ENCODE data around the gene ONECUT3. TPM values are rescaled to one million over a fixed set of nuclear protein-coding genes. Genes with fewer than 3 reads are reported as not detected.
"Not testable (repeated sequence)": the region's sequence is repeated elsewhere in the genome, so short reads cannot be mapped to it uniquely, and the experiment has no call there.

ONECUT3 gene
- not detected for total RNA-seq

DNA sequence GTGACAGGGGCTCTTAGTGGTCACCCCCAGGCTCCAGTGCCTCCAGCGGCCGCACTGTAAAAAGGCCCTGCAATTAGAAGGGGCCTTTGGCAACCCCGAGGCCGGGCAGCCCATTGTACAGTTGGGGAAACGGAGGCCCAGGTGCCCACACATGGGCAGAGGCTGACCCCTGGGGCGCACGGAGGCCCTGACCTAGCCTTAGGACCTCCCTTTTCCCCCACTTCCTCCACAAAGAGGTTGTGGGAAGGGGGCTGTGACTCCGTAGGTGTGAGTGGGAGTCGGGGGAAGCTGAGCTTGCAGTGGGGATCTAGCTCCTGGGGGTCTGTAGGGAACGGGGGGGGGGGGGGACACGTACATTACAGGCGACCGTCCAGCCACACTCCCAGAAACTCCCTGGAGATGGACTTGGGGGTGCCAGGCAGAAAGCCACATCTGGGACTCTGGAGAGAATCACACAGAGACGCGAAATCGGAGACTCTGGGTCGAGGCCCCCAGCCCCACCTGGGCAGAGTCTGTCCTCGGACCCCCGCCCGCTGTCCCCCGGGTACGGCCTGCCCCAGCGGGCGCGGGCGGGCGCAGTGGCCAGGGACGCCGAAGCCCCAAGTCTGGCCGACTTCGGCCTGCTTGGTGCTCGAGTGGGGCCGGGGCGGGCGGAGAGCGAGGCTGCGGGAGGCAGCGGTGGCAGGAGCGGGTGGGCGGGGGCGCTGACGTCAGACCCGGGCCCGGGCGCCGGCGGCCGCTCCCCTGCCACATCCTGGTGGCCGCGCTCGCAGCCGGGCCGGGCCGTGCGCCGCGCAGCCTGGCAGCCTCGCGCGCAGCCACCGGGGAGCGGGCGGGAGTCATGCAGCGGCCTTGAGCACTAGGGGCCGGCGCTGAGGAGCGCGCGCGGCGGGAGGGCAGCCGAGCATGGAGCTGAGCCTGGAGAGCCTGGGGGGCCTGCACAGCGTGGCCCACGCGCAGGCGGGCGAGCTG lies at the start of gene ONECUT3:
Gene ONECUT3 (plus strand): TSS at position 750 of the 972 bp plus-strand sequence. CDS start 157 bp downstream, at position 907.
- Mint-ChIP-seq H3K27ac (no peak within 1 kb of the TSS), H3K36me3 (ENCODE audit: low read depth) (peaks cover 2% of the 10 kb centered on the region), H3K27me3 (ENCODE audit: low read depth) (peaks cover 52% of the 10 kb centered on the region), H3K9me3 (ENCODE audit: insufficient read depth) (no peaks in the 10 kb centered on the region), H3K4me1 (ENCODE audit: low read depth) (peaks cover 12% of the 10 kb centered on the region), H3K4me3 (no peak within 1 kb of the TSS)
- POLR2A ChIA-PET, result interaction anchor here (0.5 to 0.6 kb wide), 2 partner anchors 12 to 230 kb away, joined by 3 read pairs; no protein-coding TSS in a partner anchor
- ATAC-seq (no peak), DNase-seq (no peak)
- CTCF ChIA-PET, result no interaction called here

DNA sequence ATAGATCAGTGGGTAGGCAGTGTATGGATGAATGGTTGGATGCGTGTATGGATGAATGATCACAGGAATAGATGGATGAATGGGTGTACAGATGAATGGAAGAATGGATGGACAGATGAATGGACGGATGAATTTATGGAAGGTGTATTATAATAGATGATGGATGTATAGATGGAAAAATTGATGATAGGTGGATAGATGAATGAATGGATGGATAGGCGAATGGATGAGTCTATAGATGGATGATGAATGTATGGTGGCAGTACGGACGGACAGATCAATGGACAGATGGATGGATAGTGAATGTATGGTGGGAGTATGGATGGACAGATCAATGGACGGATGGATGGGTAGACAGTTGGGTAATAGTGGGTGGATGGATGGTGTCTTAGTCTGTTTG lies 49.0 kb upstream of the ONECUT3 start:
- H3K4me3 Mint-ChIP-seq, result no peak overlapping the region
- H3K9me3 Mint-ChIP-seq (ENCODE audit: insufficient read depth), result no peaks in the 10 kb centered on the region
- DNase-seq (no peak), ATAC-seq (no peak)
- peaks cover 12% of the 10 kb centered on the region for H3K4me1 Mint-ChIP-seq (ENCODE audit: low read depth)
- peaks cover 22% of the 10 kb centered on the region for H3K27me3 Mint-ChIP-seq (ENCODE audit: low read depth)
- no peak overlapping the region for H3K27ac Mint-ChIP-seq
- H3K36me3 Mint-ChIP-seq (ENCODE audit: low read depth), result no peaks in the 10 kb centered on the region
- ChIA-PET POLR2A (no interaction called here), CTCF (no interaction called here)

DNA sequence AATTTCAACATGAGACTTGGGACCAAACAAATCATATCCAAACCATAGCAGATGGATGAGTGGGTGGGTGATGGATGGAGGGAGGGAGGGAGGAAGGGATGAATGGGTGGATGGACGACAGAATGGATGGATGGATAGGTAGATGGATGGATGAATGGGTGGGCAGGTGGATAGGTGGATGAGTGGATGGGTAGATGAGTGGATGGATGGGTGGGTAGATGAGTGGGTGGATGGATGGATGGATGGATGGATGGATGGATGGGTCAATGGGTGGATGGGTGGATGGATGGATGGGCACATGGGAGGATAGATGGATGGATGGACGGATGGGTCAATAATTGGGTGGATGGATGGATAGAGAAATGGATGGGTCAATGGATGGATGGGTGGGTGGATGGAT lies 47.9 kb upstream of the ONECUT3 start:
- no peak for ATAC-seq
- Mint-ChIP-seq H3K9me3 (ENCODE audit: insufficient read depth) (no peaks in the 10 kb centered on the region), H3K27ac (no peak overlapping the region), H3K4me3 (no peak overlapping the region), H3K27me3 (ENCODE audit: low read depth) (peaks cover 20% of the 10 kb centered on the region), H3K36me3 (ENCODE audit: low read depth) (no peaks in the 10 kb centered on the region), H3K4me1 (ENCODE audit: low read depth) (peaks cover 12% of the 10 kb centered on the region)
- ChIA-PET POLR2A (no interaction called here), CTCF (no interaction called here)
- no peak for DNase-seq

DNA sequence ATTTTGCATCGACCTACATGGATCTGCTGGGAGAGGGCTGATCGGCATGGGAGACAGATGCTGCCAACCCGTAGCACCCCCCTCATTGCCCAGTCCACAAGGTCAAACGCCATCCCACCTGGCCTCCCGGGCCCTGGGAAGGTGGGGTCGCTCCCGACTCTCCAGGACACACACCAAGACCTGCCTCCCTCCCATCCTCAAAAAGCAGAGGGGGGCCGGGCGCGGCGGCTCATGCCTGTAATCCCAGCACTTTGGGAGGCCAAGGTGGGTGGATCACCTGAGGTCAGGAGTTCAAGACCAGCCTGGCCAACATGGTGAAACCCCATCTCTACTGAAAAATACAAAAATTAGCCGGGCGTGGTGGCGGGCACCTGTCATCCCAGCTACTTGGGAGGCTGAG lies 46.7 kb upstream of the ONECUT3 start:
- H3K27ac Mint-ChIP-seq; CTCF ChIA-PET; H3K4me1 Mint-ChIP-seq (ENCODE audit: low read depth); H3K4me3 Mint-ChIP-seq; POLR2A ChIA-PET; DNase-seq; H3K9me3 Mint-ChIP-seq (ENCODE audit: insufficient read depth); ATAC-seq; H3K36me3 Mint-ChIP-seq (ENCODE audit: low read depth); H3K27me3 Mint-ChIP-seq (ENCODE audit: low read depth): not testable (repeated sequence)

DNA sequence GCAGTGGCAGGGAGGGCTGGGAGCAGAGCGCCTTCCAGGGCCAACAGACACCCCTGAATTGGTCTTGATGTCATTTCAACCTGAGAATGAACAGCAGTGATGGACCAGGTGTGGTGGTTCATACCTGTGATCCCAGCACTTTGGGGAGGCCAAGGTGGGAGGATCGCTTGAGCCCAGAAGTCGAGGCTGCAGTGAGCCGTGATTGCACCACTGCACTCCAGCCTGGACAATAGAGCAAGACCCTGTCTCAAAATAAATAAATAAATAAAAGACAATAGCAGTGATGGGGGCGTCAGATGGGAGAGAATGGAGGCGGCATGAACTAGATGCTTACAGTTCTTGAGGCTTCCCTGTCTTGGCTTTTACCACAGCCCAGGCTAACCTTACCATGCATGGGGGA lies 46.1 kb upstream of the ONECUT3 start:
- DNase-seq, result no peak
- ATAC-seq, result no peak
- POLR2A ChIA-PET, result no interaction called here
- Mint-ChIP-seq H3K9me3 (ENCODE audit: insufficient read depth) (no peaks in the 10 kb centered on the region), H3K27me3 (ENCODE audit: low read depth) (peaks cover 8% of the 10 kb centered on the region), H3K27ac (no peak overlapping the region), H3K4me3 (no peak overlapping the region), H3K36me3 (ENCODE audit: low read depth) (no peaks in the 10 kb centered on the region), H3K4me1 (ENCODE audit: low read depth) (no peaks in the 10 kb centered on the region)
- CTCF ChIA-PET, result no interaction called here

DNA sequence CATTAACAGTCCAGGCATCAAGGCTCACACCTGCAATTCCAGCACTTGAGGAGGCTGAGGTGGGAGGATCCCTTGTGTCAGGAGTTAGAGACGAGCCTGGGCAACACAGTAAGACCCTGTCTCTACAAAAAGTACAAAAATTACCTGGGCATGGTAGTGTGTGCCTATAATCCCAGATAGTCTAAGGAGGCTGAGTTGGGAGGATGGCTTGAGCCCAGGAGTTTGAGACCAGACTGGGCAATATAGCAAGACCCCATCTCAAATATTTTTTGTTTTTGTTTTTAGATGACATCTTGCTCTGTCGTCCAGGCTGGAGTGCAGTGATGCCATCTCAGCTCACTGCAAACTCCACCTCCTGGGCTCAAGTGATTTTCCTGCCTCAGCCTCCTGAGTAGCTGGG lies 40.1 kb upstream of the ONECUT3 start:
- H3K27ac Mint-ChIP-seq, result no peak overlapping the region
- H3K4me3 Mint-ChIP-seq, result no peak overlapping the region
- H3K27me3 Mint-ChIP-seq (ENCODE audit: low read depth), result peaks cover 16% of the 10 kb centered on the region
- CTCF ChIA-PET, result no interaction called here
- no peaks in the 10 kb centered on the region for H3K4me1 Mint-ChIP-seq (ENCODE audit: low read depth)
- H3K36me3 Mint-ChIP-seq (ENCODE audit: low read depth), result no peaks in the 10 kb centered on the region
- ATAC-seq (no peak), DNase-seq (no peak)
- no peaks in the 10 kb centered on the region for H3K9me3 Mint-ChIP-seq (ENCODE audit: insufficient read depth)
- POLR2A ChIA-PET, result no interaction called here

DNA sequence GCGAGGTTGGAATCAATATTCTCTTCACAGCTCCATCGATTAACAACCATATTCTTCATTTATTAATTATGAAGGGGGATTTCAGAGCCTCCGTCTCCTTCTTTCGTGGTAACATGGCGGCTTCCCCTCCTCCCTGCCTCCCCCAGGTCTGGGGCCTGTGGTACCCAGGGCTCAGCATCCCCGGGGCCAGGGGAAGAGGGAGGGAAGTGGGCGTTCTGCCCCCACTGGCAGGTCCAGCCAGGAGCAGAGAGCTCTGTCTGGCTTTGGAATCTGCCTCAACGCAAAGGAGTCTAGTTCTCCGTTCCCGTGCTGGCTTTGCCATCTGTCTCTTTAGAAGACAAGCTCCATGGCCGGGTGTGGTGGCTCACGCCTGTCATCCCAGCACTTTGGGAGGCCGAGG lies 37.8 kb upstream of the ONECUT3 start:
- Mint-ChIP-seq H3K4me3 (no peak overlapping the region), H3K27me3 (ENCODE audit: low read depth) (peaks cover 29% of the 10 kb centered on the region), H3K9me3 (ENCODE audit: insufficient read depth) (no peaks in the 10 kb centered on the region), H3K27ac (no peak overlapping the region), H3K36me3 (ENCODE audit: low read depth) (no peaks in the 10 kb centered on the region), H3K4me1 (ENCODE audit: low read depth) (no peaks in the 10 kb centered on the region)
- ATAC-seq, result no peak
- no peak for DNase-seq
- ChIA-PET CTCF (no interaction called here), POLR2A (interaction anchor here (0.6 kb wide), 1 partner anchor 15 kb away, joined by 4 read pairs; no protein-coding TSS in a partner anchor)

DNA sequence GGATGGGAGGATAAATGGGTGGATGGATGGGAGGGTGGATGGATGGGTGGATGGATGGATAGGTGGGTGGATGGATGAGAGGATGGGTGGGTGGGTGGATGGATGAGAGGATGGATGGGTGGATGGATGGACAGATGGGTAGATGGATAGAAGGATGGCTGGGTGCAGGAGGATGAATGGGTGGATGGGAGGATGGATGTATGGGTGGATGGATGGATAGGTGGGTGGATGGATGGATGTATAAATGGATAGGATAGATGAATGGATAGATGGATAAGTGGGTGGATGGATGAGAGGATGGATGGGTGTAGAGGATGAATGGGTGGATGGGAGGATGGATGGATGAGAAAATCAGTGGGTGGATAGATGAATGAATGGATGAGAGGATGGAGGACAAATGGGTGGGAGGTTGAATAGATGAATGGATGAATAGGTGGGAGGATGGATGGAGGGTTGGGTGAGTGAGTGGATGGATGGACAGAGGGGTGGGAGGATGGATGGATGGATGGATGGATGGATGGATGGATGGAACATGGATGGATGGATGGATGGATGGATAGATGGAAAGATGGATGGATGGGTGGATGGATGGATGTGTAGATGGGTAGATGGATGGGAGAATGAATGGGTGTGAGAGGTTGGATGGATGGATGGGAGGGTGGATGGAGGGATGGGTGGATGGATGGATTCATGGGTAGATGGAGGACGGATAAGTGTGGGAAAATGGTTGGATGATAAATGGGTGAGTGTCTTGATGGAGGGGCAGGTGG lies 35.9 kb upstream of the ONECUT3 start:
- Mint-ChIP-seq H3K4me3 (no peak overlapping the region), H3K36me3 (ENCODE audit: low read depth) (no peaks in the 10 kb centered on the region), H3K27me3 (ENCODE audit: low read depth) (peaks cover 33% of the 10 kb centered on the region), H3K27ac (no peak overlapping the region), H3K9me3 (ENCODE audit: insufficient read depth) (no peaks in the 10 kb centered on the region), H3K4me1 (ENCODE audit: low read depth) (no peaks in the 10 kb centered on the region)
- ATAC-seq (no peak), DNase-seq (no peak)
- ChIA-PET POLR2A (no interaction called here), CTCF (no interaction called here)

DNA sequence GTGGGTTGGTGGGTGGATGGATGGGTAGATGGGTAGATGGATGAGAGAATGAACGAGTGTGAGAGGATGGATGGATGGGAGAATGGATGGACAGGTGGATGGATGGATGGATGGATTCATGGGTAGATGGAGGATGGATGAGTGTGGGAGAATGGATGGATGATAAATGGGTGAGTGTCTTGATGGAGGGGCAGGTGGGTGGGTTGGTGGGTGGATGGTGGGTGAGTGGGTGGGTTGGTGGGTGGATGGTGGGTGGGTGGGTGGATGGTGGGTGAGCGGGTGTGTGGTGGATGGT lies 35.4 kb upstream of the ONECUT3 start:
- H3K4me1 Mint-ChIP-seq (ENCODE audit: low read depth), result no peaks in the 10 kb centered on the region
- H3K9me3 Mint-ChIP-seq (ENCODE audit: insufficient read depth), result no peaks in the 10 kb centered on the region
- DNase-seq (no peak), ATAC-seq (no peak)
- no peak overlapping the region for H3K27ac Mint-ChIP-seq
- no peak overlapping the region for H3K4me3 Mint-ChIP-seq
- CTCF ChIA-PET, result no interaction called here
- POLR2A ChIA-PET, result no interaction called here
- peaks cover 36% of the 10 kb centered on the region for H3K27me3 Mint-ChIP-seq (ENCODE audit: low read depth)
- no peaks in the 10 kb centered on the region for H3K36me3 Mint-ChIP-seq (ENCODE audit: low read depth)

DNA sequence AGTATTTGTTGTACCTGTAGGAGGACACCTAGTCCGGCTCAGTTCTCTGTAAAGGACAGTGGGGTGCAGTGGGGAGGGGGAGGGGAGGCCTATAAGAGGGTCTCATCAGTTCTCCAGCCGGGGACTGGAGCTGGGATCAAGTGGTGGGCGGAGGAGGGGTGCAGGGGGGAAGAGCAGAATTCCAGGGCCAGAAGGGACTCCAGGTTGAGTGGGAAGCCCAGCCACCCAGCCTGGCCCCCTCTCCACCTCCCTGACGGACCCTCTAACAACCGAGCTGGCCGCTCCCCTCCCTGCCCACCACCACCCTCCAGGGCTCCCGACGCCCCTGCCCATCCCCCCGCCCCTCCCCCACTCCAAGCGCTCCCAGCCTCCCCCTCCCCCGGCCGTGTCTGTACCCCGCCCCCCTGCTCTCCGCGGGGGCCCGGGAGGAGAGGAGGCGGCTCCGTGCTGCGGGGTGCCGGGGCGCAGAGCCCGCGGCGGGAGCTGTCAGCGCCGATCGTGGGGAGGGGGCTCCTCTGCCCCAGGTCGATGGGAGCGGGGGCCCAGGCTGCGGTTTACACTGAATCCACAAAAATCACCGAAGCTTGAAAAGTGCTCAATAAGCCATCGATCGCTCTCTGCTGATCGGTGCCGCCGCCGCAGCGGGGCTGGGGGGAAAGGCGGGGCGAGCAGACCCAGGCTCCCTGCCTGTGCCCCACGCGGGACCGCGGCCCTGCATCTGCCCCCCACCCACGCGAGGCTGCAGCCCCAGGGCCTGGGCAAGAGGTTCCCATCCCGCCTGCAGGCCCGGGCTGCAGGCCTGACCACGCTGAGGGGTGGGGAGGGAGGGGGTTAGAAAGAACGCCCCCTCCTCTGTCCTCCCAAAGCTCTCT lies 34.6 kb upstream of the ONECUT3 start:
- no peak for ATAC-seq
- H3K4me1 Mint-ChIP-seq (ENCODE audit: low read depth), result peaks cover 2% of the 10 kb centered on the region
- CTCF ChIA-PET, result interaction anchor here (0.6 kb wide), 1 partner anchor 47 kb away, joined by 3 read pairs; no protein-coding TSS in a partner anchor

DNA sequence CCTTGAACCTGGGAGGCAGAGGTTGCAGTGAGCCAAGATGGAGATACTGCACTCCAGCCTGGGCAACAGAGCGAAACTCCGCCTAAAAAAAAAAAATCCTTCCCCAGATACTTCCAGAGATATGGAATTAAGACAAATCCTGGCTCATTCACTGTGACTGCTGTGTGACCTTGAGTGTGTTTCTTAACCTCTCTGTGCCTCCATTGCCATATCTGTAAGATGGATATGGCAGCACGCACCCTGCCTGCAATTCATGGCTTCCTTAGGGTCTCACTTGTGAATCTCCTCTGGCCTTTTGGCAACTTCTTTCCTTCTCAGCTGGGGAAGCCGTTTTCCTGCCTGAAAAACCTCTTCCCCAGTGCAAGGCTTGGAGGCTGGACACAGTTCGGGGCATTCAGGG lies 33.8 kb upstream of the ONECUT3 start:
- ChIA-PET POLR2A (no interaction called here), CTCF (no interaction called here)
- no peaks in the 10 kb centered on the region for H3K36me3 Mint-ChIP-seq (ENCODE audit: low read depth)
- no peak overlapping the region for H3K27ac Mint-ChIP-seq
- peaks cover 40% of the 10 kb centered on the region for H3K27me3 Mint-ChIP-seq (ENCODE audit: low read depth)
- H3K9me3 Mint-ChIP-seq (ENCODE audit: insufficient read depth), result no peaks in the 10 kb centered on the region
- DNase-seq (no peak), ATAC-seq (no peak)
- H3K4me3 Mint-ChIP-seq, result no peak overlapping the region
- peaks cover 2% of the 10 kb centered on the region for H3K4me1 Mint-ChIP-seq (ENCODE audit: low read depth)

More for the DNA sequence above, 34.6 kb upstream of the ONECUT3 start:
- no peak overlapping the region for H3K4me3 Mint-ChIP-seq
- H3K36me3 Mint-ChIP-seq (ENCODE audit: low read depth), result no peaks in the 10 kb centered on the region
- DNase-seq, result no peak
- H3K27ac Mint-ChIP-seq, result no peak overlapping the region
- H3K9me3 Mint-ChIP-seq (ENCODE audit: insufficient read depth), result no peaks in the 10 kb centered on the region
- POLR2A ChIA-PET, result no interaction called here
- peaks cover 39% of the 10 kb centered on the region for H3K27me3 Mint-ChIP-seq (ENCODE audit: low read depth)

DNA sequence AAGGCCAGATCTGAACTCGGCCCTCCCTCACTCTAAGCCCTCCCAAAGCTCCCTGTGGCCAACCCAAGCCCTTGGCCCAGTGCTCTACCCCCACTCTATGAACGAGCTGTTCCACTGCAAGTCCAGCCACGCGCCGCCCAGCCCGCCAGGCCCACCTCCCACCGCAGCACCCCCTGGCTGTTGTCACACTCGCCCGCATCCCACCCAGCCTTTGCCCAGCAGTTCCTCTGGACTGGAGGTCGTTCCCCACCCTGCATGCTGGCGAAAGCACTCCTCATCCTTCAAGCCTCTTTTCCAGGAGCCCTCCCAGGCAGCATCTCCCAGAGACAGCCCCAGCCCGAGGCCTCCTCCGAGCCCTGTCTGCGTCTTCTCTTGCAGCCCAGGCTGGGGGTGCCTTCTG lies 33.1 kb upstream of the ONECUT3 start:
- ChIA-PET CTCF (no interaction called here), POLR2A (no interaction called here)
- H3K27ac Mint-ChIP-seq, result no peak overlapping the region
- H3K4me1 Mint-ChIP-seq (ENCODE audit: low read depth), result peaks cover 2% of the 10 kb centered on the region
- no peaks in the 10 kb centered on the region for H3K9me3 Mint-ChIP-seq (ENCODE audit: insufficient read depth)
- no peak for DNase-seq
- no peak overlapping the region for H3K4me3 Mint-ChIP-seq
- no peak for ATAC-seq
- H3K36me3 Mint-ChIP-seq (ENCODE audit: low read depth), result no peaks in the 10 kb centered on the region
- H3K27me3 Mint-ChIP-seq (ENCODE audit: low read depth), result peaks cover 46% of the 10 kb centered on the region
